H9 (cell line): Measurements from ENCODE around the gene CCR1. TPM values are rescaled to one million over a fixed set of nuclear protein-coding genes. Genes with fewer than 3 reads are reported as not detected.

ENCODE experiments used
- DNase-seq: peaks from one replicate; pipeline ENCODE4 v3.0.0-alpha.2; 2017
- H2AFZ ChIP-seq: one replicate; pipeline ENCODE4 v1.6.1; 2013; ENCODE audit warnings: mild to moderate bottlenecking, low read length, control low read depth, moderate library complexity
- H2AK5ac ChIP-seq: 2 replicates; pipeline ENCODE4 v1.6.1; 2013; ENCODE audit warnings: low read length, control low read depth, mixed read lengths; ENCODE audit not compliant: insufficient read length
- H2BK120ac ChIP-seq: one replicate; pipeline ENCODE4 v1.6.1; 2013; ENCODE audit warnings: low read depth, mild to moderate bottlenecking, low read length, control low read depth, inconsistent platforms; ENCODE audit not compliant: poor library complexity, severe bottlenecking
- H2BK12ac ChIP-seq: 2 replicates; pipeline ENCODE4 v1.6.1; 2013; ENCODE audit warnings: low read length, control low read depth, mixed read lengths, low read depth; ENCODE audit not compliant: insufficient read length
- H2BK15ac ChIP-seq: 2 replicates; pipeline ENCODE4 v1.6.1; 2013; ENCODE audit warnings: low read depth, low read length, control low read depth
- H2BK20ac ChIP-seq: one replicate; pipeline ENCODE4 v1.6.1; 2013; ENCODE audit warnings: low read depth, mild to moderate bottlenecking, low read length, control low read depth, inconsistent platforms; ENCODE audit not compliant: poor library complexity, severe bottlenecking
- H2BK5ac ChIP-seq: 2 replicates; pipeline ENCODE4 v1.6.1; 2013; ENCODE audit warnings: low read length, control low read depth, mixed read lengths; ENCODE audit not compliant: insufficient read length
- H3K14ac ChIP-seq: 2 replicates; pipeline ENCODE4 v1.6.1; 2013; ENCODE audit warnings: low read length, control low read depth; ENCODE audit not compliant: insufficient read depth
- H3K18ac ChIP-seq: 2 replicates; pipeline ENCODE4 v1.6.1; 2013; ENCODE audit warnings: low read depth, mild to moderate bottlenecking, mixed read lengths, low read length, control low read depth; ENCODE audit not compliant: insufficient read length
- H3K23ac ChIP-seq: 2 replicates; pipeline ENCODE4 v1.6.1; 2013; ENCODE audit warnings: low read length, control low read depth, mixed read lengths, low read depth; ENCODE audit not compliant: insufficient read length
- H3K23me2 ChIP-seq: 2 replicates; pipeline ENCODE4 v1.6.1; 2013; ENCODE audit warnings: low read depth, mild to moderate bottlenecking, mixed read lengths, low read length, control low read depth; ENCODE audit not compliant: insufficient read length, poor library complexity, severe bottlenecking
- H3K27ac ChIP-seq: 2 replicates; pipeline ENCODE4 v1.5.1; 2013; ENCODE audit warnings: low read length, control low read depth, mixed read lengths, low read depth; ENCODE audit not compliant: insufficient read length
- H3K27me3 ChIP-seq: 2 replicates; pipeline ENCODE4 v1.6.1; 2013; ENCODE audit warnings: low read length, control low read depth, inconsistent platforms; ENCODE audit not compliant: insufficient read depth
- H3K4ac ChIP-seq: 2 replicates; pipeline ENCODE4 v1.6.1; 2013; ENCODE audit warnings: low read depth, mild to moderate bottlenecking, control low read depth, inconsistent platforms, low read length, moderate library complexity
- H3K4me1 ChIP-seq: 2 replicates; pipeline ENCODE4 v1.6.1; 2013; ENCODE audit warnings: low read length, control low read depth, inconsistent platforms; ENCODE audit not compliant: insufficient read depth
- H3K4me2 ChIP-seq: 2 replicates; pipeline ENCODE4 v1.6.1; 2013; ENCODE audit warnings: low read length, control low read depth, mixed read lengths; ENCODE audit not compliant: insufficient read length, insufficient read depth
- H3K56ac ChIP-seq: 2 replicates; pipeline ENCODE4 v1.6.1; 2013; ENCODE audit warnings: low read depth, mild to moderate bottlenecking, mixed read lengths, low read length, control low read depth; ENCODE audit not compliant: insufficient read length
- H3K79me1 ChIP-seq: 2 replicates; pipeline ENCODE4 v1.6.1; 2013; ENCODE audit warnings: low read depth, mild to moderate bottlenecking, moderate library complexity, low read length, control low read depth, inconsistent platforms; ENCODE audit not compliant: insufficient read depth, poor library complexity, severe bottlenecking
- H3K79me2 ChIP-seq: 2 replicates; pipeline ENCODE4 v1.6.1; 2013; ENCODE audit warnings: low read length, control low read depth, inconsistent platforms; ENCODE audit not compliant: insufficient read depth
- H3K9ac ChIP-seq: 2 replicates; pipeline ENCODE4 v1.6.1; 2013; ENCODE audit warnings: low read length, control low read depth, mixed read lengths; ENCODE audit not compliant: insufficient read length; ENCODE audit errors: extremely low read depth
- H3K9me3 ChIP-seq: one replicate; pipeline ENCODE4 v1.6.1; 2013; ENCODE audit warnings: low read depth, low read length, inconsistent platforms; ENCODE audit not compliant: control insufficient read depth
- H3T11ph ChIP-seq: one replicate; pipeline ENCODE4 v1.6.1; 2013; ENCODE audit warnings: mild to moderate bottlenecking, low read length, control low read depth, inconsistent platforms
- H4K20me1 ChIP-seq: one replicate; pipeline ENCODE4 v1.6.1; 2013; ENCODE audit not compliant: control insufficient read depth, insufficient read length, insufficient read depth
- H4K5ac ChIP-seq: 2 replicates; pipeline ENCODE4 v1.6.1; 2013; ENCODE audit warnings: low read depth, mild to moderate bottlenecking, mixed read lengths, low read length, control low read depth; ENCODE audit not compliant: insufficient read length
- H4K8ac ChIP-seq: replicated peaks from 2 replicates; pipeline ENCODE4 v1.6.1; 2013; ENCODE audit warnings: low read length, control low read depth, mixed read lengths, low read depth; ENCODE audit not compliant: insufficient read length
- H4K91ac ChIP-seq: 2 replicates; pipeline ENCODE4 v1.6.1; 2013; ENCODE audit warnings: low read depth, mild to moderate bottlenecking, moderate library complexity, mixed read lengths, low read length, control low read depth; ENCODE audit not compliant: insufficient read length
- H3K27ac Mint-ChIP-seq, 3 experiments: 2 replicates in 2 of 3; 3 replicates in 1 of 3; pipeline ENCODE4 v1.8.0; 2020 to 2021; ENCODE audit warnings: mixed read lengths in 3 of 3, mild to moderate bottlenecking in 1 of 3, moderate library complexity in 1 of 3
- H3K27me3 Mint-ChIP-seq: 2 replicates; pipeline ENCODE4 v1.8.0; 2021; ENCODE audit warnings: low read depth, mild to moderate bottlenecking, moderate library complexity, mixed read lengths
- H3K36me3 Mint-ChIP-seq, 3 experiments: 2 replicates in 2 of 3; 3 replicates in 1 of 3; pipeline ENCODE4 v1.8.0; 2020 to 2021; ENCODE audit warnings: low read depth in 3 of 3, mixed read lengths in 3 of 3; ENCODE audit not compliant: insufficient read depth in 1 of 3
- H3K4me1 Mint-ChIP-seq, 2 experiments: 2 replicates each; pipeline ENCODE4 v1.8.0; 2020; ENCODE audit warnings: mixed read lengths in 2 of 2
- H3K4me3 Mint-ChIP-seq, 2 experiments: 2 replicates in 1 of 2; 3 replicates in 1 of 2; pipeline ENCODE4 v1.8.0; 2020 to 2021; ENCODE audit warnings: mild to moderate bottlenecking in 2 of 2, mixed read lengths in 2 of 2, moderate library complexity in 1 of 2
- H3K9me3 Mint-ChIP-seq, 2 experiments: 2 replicates in 1 of 2; 3 replicates in 1 of 2; pipeline ENCODE4 v1.8.0; 2020; ENCODE audit warnings: mild to moderate bottlenecking in 2 of 2, mixed read lengths in 2 of 2, moderate library complexity in 1 of 2
- CTCF ChIP-seq: fragments of 200-600 bp; sonication (generic); conservative IDR thresholded peaks from 3 replicates; pipeline ENCODE4 v1.8.0; 2021; ENCODE audit warnings: antibody characterized with exemption, mild to moderate bottlenecking
- WGBS: extraction: QIAGEN DNeasy Blood & Tissue Kit; methylation state at CpG from one replicate; pipeline ENCODE4 v1.1.7; 2013; ENCODE audit warnings: missing lambda C conversion rate, low lambda C conversion rate, mixed read lengths; ENCODE audit not compliant: insufficient read length; ENCODE audit errors: extremely low coverage; 5-methylcytosine and 5-hydroxymethylcytosine counted together
- total RNA-seq: library from RNA; stranded (reverse); gene quantifications from 2 replicates; pipeline ENCODE4 v1.2.1, GENCODE V29; 2021

The CCR1 gene
- total RNA-seq, 1 experiment from 2014 or later, result not detected

GRCh38 chr3:46245146-46245545, 37.0 kb upstream of the CCR1 start:
- DNase-seq, result no peak
- no peak overlapping the region for H3K56ac ChIP-seq
- peaks cover 3 to 8% of the 10 kb centered on the region in 2 experiments; a peak in 3 of 4 replicates for H3K4me1 Mint-ChIP-seq

More at GRCh38 chr3:46245146-46245545, 37.0 kb upstream of the CCR1 start:
- H3K4me1 ChIP-seq, result no peaks in the 10 kb centered on the region
- no peak overlapping the region for H3K23ac ChIP-seq
- H3K9me3 Mint-ChIP-seq, result peaks cover 2 to 5% of the 10 kb centered on the region in 2 experiments; a peak in 3 of 5 replicates
- H3K4me3 Mint-ChIP-seq, result no peak overlapping the region
- no peaks in the 10 kb centered on the region; the same call in none of the 2 replicates for H3K27me3 Mint-ChIP-seq
- no peak overlapping the region for H3K27ac ChIP-seq
- no CpG with 5 or more reads among the region's 3 CpGs for WGBS
- no peaks in the 10 kb centered on the region for H3K36me3 Mint-ChIP-seq
- H4K20me1 ChIP-seq, result no peaks in the 10 kb centered on the region
- no peaks in the 10 kb centered on the region for H3K79me2 ChIP-seq
- H4K91ac ChIP-seq, result no peak overlapping the region
- H4K5ac ChIP-seq, result no peak overlapping the region
- H2AK5ac ChIP-seq, result no peak overlapping the region
- no peaks in the 10 kb centered on the region for H3K79me1 ChIP-seq
- H3K18ac ChIP-seq, result no peak overlapping the region
- no peak overlapping the region for H3K4ac ChIP-seq
- H4K8ac ChIP-seq, result no peak overlapping the region
- no peak overlapping the region for H3K9ac ChIP-seq
- H2BK5ac ChIP-seq, result no peak overlapping the region
- H3K23me2 ChIP-seq, result no peaks in the 10 kb centered on the region
- no peaks in the 10 kb centered on the region for H3K9me3 ChIP-seq
- H3K4me2 ChIP-seq, result no peak overlapping the region
- no peak overlapping the region for H3K27ac Mint-ChIP-seq
- H2BK20ac ChIP-seq, result no peak overlapping the region
- H2BK15ac ChIP-seq, result no peak overlapping the region
- H2AFZ ChIP-seq, result no peak overlapping the region
- no peak overlapping the region for H3T11ph ChIP-seq
- no peak overlapping the region for H3K14ac ChIP-seq
- H2BK12ac ChIP-seq, result no peak overlapping the region
- H3K27me3 ChIP-seq, result no peaks in the 10 kb centered on the region
- TF ChIP-seq CTCF, result no peak
- no peak overlapping the region for H2BK120ac ChIP-seq
